Kidney (tissue), 14 donors: Measurements from ENCODE around the gene RNF213. TPM values are rescaled to one million over a fixed set of nuclear protein-coding genes. Genes with fewer than 3 reads are reported as not detected.

Source experiments
- DNase-seq, 5 donors: peaks; one replicate each; pipeline ENCODE4 v3.0.0-alpha.2; 2013 to 2020
- FAIRE-seq: peaks from 2 replicates; lab custom pipeline; 2012; peaks lifted over from hg19 to GRCh38; lab: Jason Lieb, UNC
- H3K27ac ChIP-seq, 2 donors: one replicate each; pipeline ENCODE4 v1.7.0; 2013; ENCODE audit warnings: low read depth in 2 of 2, low read length in 2 of 2, inconsistent platforms in 1 of 2
- H3K27me3 ChIP-seq: one replicate; pipeline ENCODE4 v1.7.1; 2013; ENCODE audit warnings: low read length, inconsistent platforms; ENCODE audit not compliant: control insufficient read depth, insufficient read depth
- H3K36me3 ChIP-seq, 3 donors: one replicate each; pipeline versions ENCODE4 v1.7.0 to v1.7.1; 2013; ENCODE audit warnings: low read length in 3 of 3, control low read depth in 1 of 3, inconsistent platforms in 1 of 3; ENCODE audit not compliant: insufficient read depth in 3 of 3, control insufficient read depth in 2 of 3
- H3K4me1 ChIP-seq, 3 donors: one replicate each; pipeline versions ENCODE4 v1.7.0 to v1.7.1; 2013; ENCODE audit warnings: low read length in 3 of 3, inconsistent platforms in 1 of 3, low read depth in 1 of 3; ENCODE audit not compliant: control insufficient read depth in 2 of 3, insufficient read depth in 2 of 3
- H3K4me3 ChIP-seq, 3 donors: one replicate each; pipeline versions ENCODE4 v1.7.0 to v1.8.1; 2013; ENCODE audit warnings: low read length in 3 of 3, control low read depth in 1 of 3, inconsistent platforms in 1 of 3
- H3K9ac ChIP-seq, 3 donors: one replicate each; pipeline versions ENCODE4 v1.7.0 to v1.7.1; 2013; ENCODE audit warnings: low read length in 3 of 3, control low read depth in 1 of 3, inconsistent platforms in 1 of 3
- H3K9me3 ChIP-seq, 3 donors: one replicate each; pipeline versions ENCODE4 v1.7.0 to v1.7.1; 2013; ENCODE audit warnings: low read length in 3 of 3, control low read depth in 1 of 3, inconsistent platforms in 1 of 3; ENCODE audit not compliant: control insufficient read depth in 2 of 3, insufficient read depth in 1 of 3
- CTCF ChIP-seq: IDR thresholded peaks from 3 replicates; pipeline ENCODE4 v1.5.1; 2012; ENCODE audit warnings: mild to moderate bottlenecking, moderate library complexity, borderline replicate concordance; ENCODE audit not compliant: insufficient read depth; ENCODE audit errors: extremely low read depth
- intact Hi-C: fragments of 100-400 bp; cut with DNase I; formaldehyde crosslinking; loops from one replicate; pipeline ENCODE4 v1.11.1; 2022
- polyA plus RNA-seq: library from polyadenylated mRNA; stranded (reverse); fragments of 350-450 nt; fragmentation: Illumina TruSeq; extraction: RNeasy Lipid Tissue Mini Kit (QIAGEN cat#74804); gene quantifications from one replicate; pipeline ENCODE4 v1.2.3, GENCODE V29; 2014; ENCODE audit warnings: low read depth, low replicate concordance; ENCODE audit not compliant: insufficient read depth
- total RNA-seq: library from RNA; stranded (reverse); fragmentation: NEBNext Ultra II Directional; extraction: Animal tissue kit (Norgen Biotek cat#: 25700); gene quantifications from one replicate; pipeline ENCODE4 v1.2.1, GENCODE V29; 2021
- donor health status: control.
- donor health status: control.
- donor health status: control.
- donor health status: control.
- donor health status: control.
- donor health status: DM: yes; HTN: yes; CAD: no.
- donor health status: Normal renal cell carcinoma (clear cell type).

Gene RNF213
- total and polyA plus RNA-seq, 2 donors from 2014 or later = 43.4 to 276 TPM

- H3K9me3 ChIP-seq = no peaks in the 10 kb centered on the region
- H3K4me1 ChIP-seq = no peaks in the 10 kb centered on the region
- H3K36me3 ChIP-seq = peaks cover 2 to 37% (median 23%) of the 10 kb centered on the region in 3 donors
- TF ChIP-seq CTCF = no peak
- DNase-seq (no peak), FAIRE-seq (no peak)
- H3K27ac ChIP-seq = no peak overlapping the region
- no peak overlapping the region for H3K9ac ChIP-seq
- H3K4me3 ChIP-seq = no peak overlapping the region
- intact Hi-C loops = no loop called here
- H3K27me3 ChIP-seq = no peaks in the 10 kb centered on the region
Observed at GRCh38 chr17:80245566-80246265, 14.9 kb upstream of the RNF213 start.

- FAIRE-seq = no peak
- H3K27ac ChIP-seq = no peak overlapping the region
Observed at GRCh38 chr17:80246266-80246681, 14.4 kb upstream of the RNF213 start.

GRCh38 chr17:80246726-80247125 lies 13.9 kb upstream of the RNF213 start:
- DNase-seq (no peak), FAIRE-seq (no peak)
- Histone ChIP-seq H3K27ac (no peak overlapping the region), H3K36me3 (peaks cover 0 to 35% (median 16%) of the 10 kb centered on the region in 3 donors), H3K27me3 (no peaks in the 10 kb centered on the region), H3K4me1 (no peaks in the 10 kb centered on the region), H3K9me3 (no peaks in the 10 kb centered on the region), H3K4me3 (no peak overlapping the region), H3K9ac (no peak overlapping the region)
- intact Hi-C loops = no loop called here
- no peak for TF ChIP-seq CTCF

More at GRCh38 chr17:80246266-80246681, 14.4 kb upstream of the RNF213 start:
- Histone ChIP-seq H3K36me3 (peaks cover 0 to 37% (median 21%) of the 10 kb centered on the region in 3 donors), H3K27me3 (no peaks in the 10 kb centered on the region), H3K9ac (no peak overlapping the region), H3K4me1 (no peaks in the 10 kb centered on the region), H3K4me3 (no peak overlapping the region), H3K9me3 (no peaks in the 10 kb centered on the region)
- intact Hi-C loops = no loop called here
- no peak for DNase-seq
- TF ChIP-seq CTCF = no peak

GRCh38 chr17:80247561-80247960 lies 13.1 kb upstream of the RNF213 start:
- Histone ChIP-seq H3K9ac (no peak overlapping the region), H3K27ac (no peak overlapping the region), H3K4me3 (no peak overlapping the region), H3K4me1 (no peaks in the 10 kb centered on the region), H3K36me3 (peaks cover 0 to 27% (median 14%) of the 10 kb centered on the region in 3 donors), H3K9me3 (no peaks in the 10 kb centered on the region), H3K27me3 (no peaks in the 10 kb centered on the region)
- no peak for TF ChIP-seq CTCF
- DNase-seq (no peak), FAIRE-seq (no peak)
- intact Hi-C loops = no loop called here
